Ovary (tissue), 3 donors: ENCODE data around the gene ST3GAL5.

Experiments
- CTCF ChIP-seq, 3 donors: fragments of 450-650 bp in 2 of 3; fragments of 200-600 bp in 1 of 3; IDR thresholded peaks; one replicate each; pipeline versions ENCODE4 v1.5.1 to v1.8.0; 2016 to 2022; ENCODE audit warnings: antibody characterized with exemption in 3 of 3, mild to moderate bottlenecking in 1 of 3
- EP300 ChIP-seq: sonication (generic); formaldehyde crosslinking; IDR thresholded peaks from one replicate; pipeline ENCODE4 v1.6.1; 2017; ENCODE audit warnings: antibody characterized with exemption
- POLR2A ChIP-seq: fragments of 450-650 bp; IDR thresholded peaks from one replicate; pipeline ENCODE4 v1.6.1; 2017; ENCODE audit warnings: antibody characterized with exemption, mild to moderate bottlenecking, moderate library complexity
- donor health status: DM: no; HTN: no; CAD: no.

GRCh38 chr2:85851253-85852151 is 37.3 kb downstream of the ST3GAL5 start:
- TF ChIP-seq CTCF (IDR thresholded peaks at IDR 0.05) (no peak), POLR2A (no peak), EP300 (no peak)
